Measurements from ENCODE around the gene LHFPL2.

LHFPL2 gene

GRCh38 chr5:78665534-78665933, 17.0 kb upstream of the LHFPL2 start:
- Histone ChIP-seq H3K27ac (ENCODE audit: low read depth, low read length) (no peak overlapping the region), H3K9ac (ENCODE audit: low read depth, low read length) (no peak overlapping the region), H3K9me3 (ENCODE audit: control insufficient read depth, insufficient read depth, low read length) (no peaks in the 10 kb centered on the region), H3K4me1 (ENCODE audit: control insufficient read depth, insufficient read depth, low read length) (no peaks in the 10 kb centered on the region), H3K4me3 (ENCODE audit: low read depth, low read length) (no peak overlapping the region), H3K27me3 (ENCODE audit: control insufficient read depth, insufficient read depth, low read length) (no peaks in the 10 kb centered on the region), H3K36me3 (ENCODE audit: control insufficient read depth, insufficient read depth, low read length) (no peaks in the 10 kb centered on the region)

DNA sequence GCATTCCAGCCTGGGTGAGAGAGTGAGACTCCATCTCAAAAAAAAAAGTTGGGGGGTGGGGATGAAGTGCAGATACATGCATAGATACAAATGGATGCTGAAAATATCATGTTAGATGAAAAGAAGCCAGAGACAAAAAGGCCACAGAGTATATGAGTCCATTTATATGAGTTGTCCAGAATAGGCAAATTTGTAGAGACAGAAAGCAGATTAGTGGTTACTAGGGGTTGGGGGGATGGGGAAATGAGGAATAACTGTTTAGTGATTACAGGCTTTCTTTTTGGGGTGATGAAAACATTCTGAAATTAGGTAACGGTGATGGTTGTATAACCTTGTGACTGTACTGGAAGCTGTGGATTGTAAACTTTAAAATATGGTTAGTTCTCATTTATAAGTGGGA, 13.8 kb upstream of the LHFPL2 start:
- no peaks in the 10 kb centered on the region for H3K27me3 ChIP-seq (ENCODE audit: control insufficient read depth, insufficient read depth, low read length)
- no peak overlapping the region for H3K9ac ChIP-seq (ENCODE audit: low read depth, low read length)
- no peaks in the 10 kb centered on the region for H3K36me3 ChIP-seq (ENCODE audit: control insufficient read depth, insufficient read depth, low read length)
- no peaks in the 10 kb centered on the region for H3K9me3 ChIP-seq (ENCODE audit: control insufficient read depth, insufficient read depth, low read length)
- no peaks in the 10 kb centered on the region for H3K4me1 ChIP-seq (ENCODE audit: control insufficient read depth, insufficient read depth, low read length)
- no peak overlapping the region for H3K4me3 ChIP-seq (ENCODE audit: low read depth, low read length)
- no peak overlapping the region for H3K27ac ChIP-seq (ENCODE audit: low read depth, low read length)

GRCh38 chr5:78661691-78662090, 13.1 kb upstream of the LHFPL2 start:
- Histone ChIP-seq H3K9me3 (ENCODE audit: control insufficient read depth, insufficient read depth, low read length) (no peaks in the 10 kb centered on the region), H3K9ac (ENCODE audit: low read depth, low read length) (no peak overlapping the region), H3K36me3 (ENCODE audit: control insufficient read depth, insufficient read depth, low read length) (no peaks in the 10 kb centered on the region), H3K27ac (ENCODE audit: low read depth, low read length) (no peak overlapping the region), H3K4me3 (ENCODE audit: low read depth, low read length) (no peak overlapping the region), H3K4me1 (ENCODE audit: control insufficient read depth, insufficient read depth, low read length) (no peaks in the 10 kb centered on the region), H3K27me3 (ENCODE audit: control insufficient read depth, insufficient read depth, low read length) (no peaks in the 10 kb centered on the region)

DNA sequence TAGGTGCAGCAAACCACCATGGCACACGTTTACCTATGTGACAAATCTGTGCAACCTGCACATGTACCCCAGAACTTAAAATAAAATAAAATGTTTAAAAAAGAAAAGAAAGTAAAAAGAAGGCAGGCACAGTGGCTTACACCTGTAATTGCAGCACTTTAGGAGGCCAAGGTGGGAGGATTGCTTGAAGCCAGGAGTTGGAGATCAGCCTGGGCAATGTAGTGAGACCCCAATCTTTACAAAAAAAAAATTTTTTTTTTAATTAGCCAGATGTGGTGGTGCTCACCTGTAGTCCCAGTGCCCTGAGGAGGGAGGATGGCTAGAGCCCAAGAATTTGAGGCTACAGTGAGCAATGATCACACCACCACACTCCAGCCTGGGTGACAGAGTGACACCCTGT, 12.5 kb upstream of the LHFPL2 start:
- H3K4me3 ChIP-seq (ENCODE audit: low read depth, low read length): no peak overlapping the region
- H3K36me3 ChIP-seq (ENCODE audit: control insufficient read depth, insufficient read depth, low read length): no peaks in the 10 kb centered on the region
- no peaks in the 10 kb centered on the region for H3K27me3 ChIP-seq (ENCODE audit: control insufficient read depth, insufficient read depth, low read length)
- H3K27ac ChIP-seq (ENCODE audit: low read depth, low read length): no peak overlapping the region
- H3K4me1 ChIP-seq (ENCODE audit: control insufficient read depth, insufficient read depth, low read length): peaks cover 6% of the 10 kb centered on the region; the same call in 1 of the 2 replicates
- H3K9ac ChIP-seq (ENCODE audit: low read depth, low read length): no peak overlapping the region
- H3K9me3 ChIP-seq (ENCODE audit: control insufficient read depth, insufficient read depth, low read length): no peaks in the 10 kb centered on the region

- Histone ChIP-seq H3K4me3 (ENCODE audit: low read depth, low read length) (no peak overlapping the region), H3K27me3 (ENCODE audit: control insufficient read depth, insufficient read depth, low read length) (no peaks in the 10 kb centered on the region), H3K27ac (ENCODE audit: low read depth, low read length) (no peak overlapping the region), H3K9ac (ENCODE audit: low read depth, low read length) (no peak overlapping the region), H3K4me1 (ENCODE audit: control insufficient read depth, insufficient read depth, low read length) (peaks cover 8% of the 10 kb centered on the region; the same call in 1 of the 2 replicates), H3K9me3 (ENCODE audit: control insufficient read depth, insufficient read depth, low read length) (no peaks in the 10 kb centered on the region), H3K36me3 (ENCODE audit: control insufficient read depth, insufficient read depth, low read length) (no peaks in the 10 kb centered on the region)
Measured at GRCh38 chr5:78660401-78660800, 11.8 kb upstream of the LHFPL2 start.

DNA sequence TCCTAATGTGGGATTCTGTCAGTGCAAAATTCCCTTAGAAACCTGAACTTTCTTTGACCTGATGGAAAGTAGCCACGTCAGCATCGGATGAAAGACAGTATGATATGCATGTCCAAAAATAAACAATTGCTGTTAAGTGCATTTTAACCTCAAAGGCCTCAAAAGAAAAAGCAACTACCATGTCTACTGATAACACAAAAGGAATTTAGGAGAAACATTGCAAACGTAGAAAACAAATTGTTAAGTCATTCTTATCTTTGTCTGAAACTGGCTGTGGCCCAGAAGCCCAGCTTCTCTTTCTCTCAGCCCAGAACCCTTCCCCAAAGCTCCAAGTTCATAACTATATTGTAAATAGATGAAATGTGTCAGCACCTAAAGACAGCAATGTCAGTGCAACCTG, 11.1 kb upstream of the LHFPL2 start:
- no peak overlapping the region for H3K27ac ChIP-seq (ENCODE audit: low read depth, low read length)
- H3K4me1 ChIP-seq (ENCODE audit: control insufficient read depth, insufficient read depth, low read length): peaks cover 8% of the 10 kb centered on the region; the same call in 1 of the 2 replicates
- H3K27me3 ChIP-seq (ENCODE audit: control insufficient read depth, insufficient read depth, low read length): no peaks in the 10 kb centered on the region
- H3K4me3 ChIP-seq (ENCODE audit: low read depth, low read length): no peak overlapping the region
- H3K9ac ChIP-seq (ENCODE audit: low read depth, low read length): no peak overlapping the region
- no peaks in the 10 kb centered on the region for H3K36me3 ChIP-seq (ENCODE audit: control insufficient read depth, insufficient read depth, low read length)
- H3K9me3 ChIP-seq (ENCODE audit: control insufficient read depth, insufficient read depth, low read length): no peaks in the 10 kb centered on the region

GRCh38 chr5:78659114-78659513, 10.5 kb upstream of the LHFPL2 start:
- Histone ChIP-seq H3K27ac (ENCODE audit: low read depth, low read length) (no peak overlapping the region), H3K4me1 (ENCODE audit: control insufficient read depth, insufficient read depth, low read length) (peaks cover 8% of the 10 kb centered on the region; the same call in 1 of the 2 replicates), H3K36me3 (ENCODE audit: control insufficient read depth, insufficient read depth, low read length) (no peaks in the 10 kb centered on the region), H3K27me3 (ENCODE audit: control insufficient read depth, insufficient read depth, low read length) (no peaks in the 10 kb centered on the region), H3K9ac (ENCODE audit: low read depth, low read length) (no peak overlapping the region), H3K4me3 (ENCODE audit: low read depth, low read length) (no peak overlapping the region), H3K9me3 (ENCODE audit: control insufficient read depth, insufficient read depth, low read length) (no peaks in the 10 kb centered on the region)

DNA sequence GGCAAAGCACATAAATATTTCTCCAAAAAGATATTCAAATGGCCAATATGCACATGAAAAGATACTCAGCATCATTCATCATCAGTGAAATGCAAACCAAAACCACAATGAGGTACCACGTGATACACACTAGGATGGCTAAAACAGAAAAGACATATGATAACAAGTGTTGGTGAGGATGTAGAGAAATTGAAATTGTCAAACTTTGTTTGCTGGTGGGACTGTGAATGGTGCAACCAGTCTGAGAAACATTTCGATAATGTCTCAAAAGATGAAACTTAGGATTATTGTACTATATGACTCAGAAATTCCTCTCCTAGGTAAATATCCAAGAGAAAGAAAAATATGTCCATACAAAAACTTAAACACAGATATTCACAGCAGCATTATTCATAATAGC, 8.6 kb upstream of the LHFPL2 start:
- Histone ChIP-seq H3K36me3 (ENCODE audit: control insufficient read depth, insufficient read depth, low read length) (no peaks in the 10 kb centered on the region), H3K27me3 (ENCODE audit: control insufficient read depth, insufficient read depth, low read length) (no peaks in the 10 kb centered on the region), H3K9ac (ENCODE audit: low read depth, low read length) (no peak overlapping the region), H3K4me3 (ENCODE audit: low read depth, low read length) (no peak overlapping the region), H3K4me1 (ENCODE audit: control insufficient read depth, insufficient read depth, low read length) (peaks cover 8% of the 10 kb centered on the region; the same call in 1 of the 2 replicates), H3K27ac (ENCODE audit: low read depth, low read length) (no peak overlapping the region), H3K9me3 (ENCODE audit: control insufficient read depth, insufficient read depth, low read length) (no peaks in the 10 kb centered on the region)

DNA sequence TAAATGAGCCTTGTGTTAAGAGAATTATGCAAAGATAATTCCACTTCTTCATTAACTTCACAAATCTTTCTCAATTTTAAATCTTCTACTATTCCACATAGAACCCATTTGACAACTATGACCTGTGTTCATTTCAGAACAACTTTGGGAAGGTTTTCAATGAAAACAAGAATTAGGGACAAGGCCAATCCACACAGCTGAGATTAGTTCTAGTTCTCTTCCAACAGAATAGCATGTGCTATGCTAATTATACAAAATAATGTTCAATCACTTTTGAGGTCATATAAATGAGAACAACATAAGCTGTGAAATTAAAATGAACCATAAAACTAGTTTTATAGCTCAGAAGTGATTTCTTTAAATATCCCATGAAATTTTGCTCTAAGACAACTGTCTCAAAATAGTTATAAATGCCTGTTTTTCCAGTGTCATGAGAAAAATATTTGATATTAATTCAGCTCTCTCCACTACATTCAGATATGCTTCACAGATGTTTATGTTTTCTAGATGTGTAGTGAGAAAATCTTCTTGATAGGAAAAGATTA, 7.2 kb upstream of the LHFPL2 start:
- H3K9me3 ChIP-seq (ENCODE audit: control insufficient read depth, insufficient read depth, low read length): no peaks in the 10 kb centered on the region
- no peak overlapping the region for H3K4me3 ChIP-seq (ENCODE audit: low read depth, low read length)
- peaks cover 8% of the 10 kb centered on the region; the same call in 1 of the 2 replicates for H3K4me1 ChIP-seq (ENCODE audit: control insufficient read depth, insufficient read depth, low read length)
- H3K27ac ChIP-seq (ENCODE audit: low read depth, low read length): no peak overlapping the region
- H3K9ac ChIP-seq (ENCODE audit: low read depth, low read length): no peak overlapping the region
- no peaks in the 10 kb centered on the region for H3K27me3 ChIP-seq (ENCODE audit: control insufficient read depth, insufficient read depth, low read length)
- H3K36me3 ChIP-seq (ENCODE audit: control insufficient read depth, insufficient read depth, low read length): no peaks in the 10 kb centered on the region

GRCh38 chr5:78654386-78654785, 5.8 kb upstream of the LHFPL2 start:
- H3K27me3 ChIP-seq (ENCODE audit: control insufficient read depth, insufficient read depth, low read length): no peaks in the 10 kb centered on the region
- no peaks in the 10 kb centered on the region for H3K9me3 ChIP-seq (ENCODE audit: control insufficient read depth, insufficient read depth, low read length)
- H3K4me3 ChIP-seq (ENCODE audit: low read depth, low read length): no peak overlapping the region
- H3K9ac ChIP-seq (ENCODE audit: low read depth, low read length): no peak overlapping the region
- H3K36me3 ChIP-seq (ENCODE audit: control insufficient read depth, insufficient read depth, low read length): no peaks in the 10 kb centered on the region
- no peak overlapping the region for H3K27ac ChIP-seq (ENCODE audit: low read depth, low read length)
- peaks cover 19% of the 10 kb centered on the region for H3K4me1 ChIP-seq (ENCODE audit: control insufficient read depth, insufficient read depth, low read length)

DNA sequence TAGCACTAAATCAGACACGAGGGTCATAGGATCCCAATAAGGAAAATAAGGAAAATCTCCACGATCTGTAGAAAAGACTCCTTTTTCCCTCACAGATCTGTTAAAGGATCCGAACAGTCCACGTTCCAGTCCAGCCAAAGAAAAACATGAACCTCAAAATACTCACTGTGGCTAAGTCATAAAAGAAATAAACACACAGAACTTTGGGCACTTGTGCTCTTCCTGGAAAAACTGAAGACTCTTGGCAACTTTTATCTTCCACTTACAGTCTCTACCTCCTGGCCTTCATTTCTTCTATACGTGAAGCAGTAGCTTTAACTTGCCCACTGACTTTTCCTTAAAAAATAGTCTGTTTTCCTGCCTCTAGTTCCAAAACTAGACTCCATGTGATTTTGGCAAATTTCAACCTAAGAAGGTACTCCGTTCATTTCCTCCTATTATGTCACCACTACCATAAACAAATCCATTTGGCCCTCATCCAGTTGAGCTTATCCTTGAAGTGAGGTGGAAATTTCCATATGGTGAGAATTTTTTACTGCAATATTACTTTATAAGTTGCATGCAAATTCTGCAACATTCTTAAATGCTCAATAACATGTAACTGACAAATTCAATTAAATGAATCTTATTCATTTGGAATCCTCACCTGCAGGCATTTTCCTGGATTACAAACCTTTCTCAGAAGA, 5.3 kb upstream of the LHFPL2 start:
- H3K9ac ChIP-seq (ENCODE audit: low read depth, low read length): no peak overlapping the region
- no peak overlapping the region for H3K4me3 ChIP-seq (ENCODE audit: low read depth, low read length)
- H3K9me3 ChIP-seq (ENCODE audit: control insufficient read depth, insufficient read depth, low read length): no peaks in the 10 kb centered on the region
- H3K27ac ChIP-seq (ENCODE audit: low read depth, low read length): no peak overlapping the region
- no peaks in the 10 kb centered on the region for H3K27me3 ChIP-seq (ENCODE audit: control insufficient read depth, insufficient read depth, low read length)
- H3K4me1 ChIP-seq (ENCODE audit: control insufficient read depth, insufficient read depth, low read length): peaks cover 19% of the 10 kb centered on the region
- H3K36me3 ChIP-seq (ENCODE audit: control insufficient read depth, insufficient read depth, low read length): no peaks in the 10 kb centered on the region
